SH-SY5Y (cell line): ENCODE data around the gene CXCR5.

Experiments
- GATA2 ChIP-seq: IDR thresholded peaks from 2 replicates; pipeline ENCODE4 v1.6.1; 2011; ENCODE audit warnings: mild to moderate bottlenecking, low read depth, low read length
- GATA3 ChIP-seq: IDR thresholded peaks from 2 replicates; pipeline ENCODE4 v1.6.1; 2011; ENCODE audit warnings: low read depth, mild to moderate bottlenecking, low read length, moderate library complexity

- TF ChIP-seq GATA2: no peak
- TF ChIP-seq GATA3: no peak
These were observed 11.3 kb upstream of the CXCR5 start for GRCh38 chr11:118872403-118872821.
